SHP77 treated with DMSO at 0.1 percent for 48 hours (cell line): ENCODE results near the gene SORL1.
"Not testable (repeated sequence)": the region's sequence is repeated elsewhere in the genome, so short reads cannot be mapped to it uniquely, and the experiment has no call there.

Source experiments
- DNase-seq: peaks from one replicate; lab custom pipeline; 2025; lab: John Stamatoyannopoulos, UW

Gene SORL1

GRCh38 chr11:121564948-121565684 is 113.0 kb downstream of the SORL1 start:
- DNase-seq: no peak

- no peak for DNase-seq
Measured at GRCh38 chr11:121566279-121567168, 114.4 kb downstream of the SORL1 start.

- DNase-seq: no peak
Measured at GRCh38 chr11:121567995-121568394, 115.9 kb downstream of the SORL1 start.

- DNase-seq: not testable (repeated sequence)
Measured at GRCh38 chr11:121569332-121570299, 117.5 kb downstream of the SORL1 start.

GRCh38 chr11:121570453-121570852 is 118.3 kb downstream of the SORL1 start:
- no peak for DNase-seq

GRCh38 chr11:121571506-121571905 is 119.4 kb downstream of the SORL1 start:
- no peak for DNase-seq

- peak; percentile 25 for DNase-seq
Measured at GRCh38 chr11:121572571-121573059, 120.5 kb downstream of the SORL1 start.

GRCh38 chr11:121574801-121575200 is 122.7 kb downstream of the SORL1 start:
- DNase-seq: no peak

GRCh38 chr11:121575250-121575962 is 123.3 kb downstream of the SORL1 start:
- DNase-seq: peak; percentile 82

- no peak for DNase-seq
Measured at GRCh38 chr11:121575963-121576290, 123.8 kb downstream of the SORL1 start.

GRCh38 chr11:121576531-121576930 is 124.4 kb downstream of the SORL1 start:
- no peak for DNase-seq

GRCh38 chr11:121577106-121577848 is 125.2 kb downstream of the SORL1 start:
- DNase-seq: no peak

GRCh38 chr11:121578251-121578976 is 126.3 kb downstream of the SORL1 start:
- DNase-seq: no peak

GRCh38 chr11:121580154-121580553 is 128.0 kb downstream of the SORL1 start:
- no peak for DNase-seq

- DNase-seq: no peak
Measured at GRCh38 chr11:121581607-121582006, 129.5 kb downstream of the SORL1 start.

GRCh38 chr11:121582296-121582695 is 130.2 kb downstream of the SORL1 start:
- no peak for DNase-seq

- DNase-seq: no peak
Measured at GRCh38 chr11:121583825-121584224, 131.7 kb downstream of the SORL1 start.

- DNase-seq: no peak
Measured at GRCh38 chr11:121586750-121587149, 134.6 kb downstream of the SORL1 start.

- DNase-seq: no peak
Measured at GRCh38 chr11:121587182-121587581, 135.1 kb downstream of the SORL1 start.

- DNase-seq: no peak
Measured at GRCh38 chr11:121588747-121589146, 136.6 kb downstream of the SORL1 start.
